Epithelial cell of esophagus (primary cell): ENCODE data around the gene RFX1.
"Not testable (repeated sequence)": the region's sequence is repeated elsewhere in the genome, so short reads cannot be mapped to it uniquely, and the experiment has no call there.

Experiments
- DNase-seq: peaks from one replicate; pipeline ENCODE4 v3.0.0; 2010; ENCODE audit warnings: low read depth
- H3K4me3 ChIP-seq: 2 replicates; pipeline ENCODE4 v1.5.1; 2011; ENCODE audit warnings: mild to moderate bottlenecking, low read length, control low read depth
- CTCF ChIP-seq: IDR thresholded peaks from 2 replicates; pipeline ENCODE4 v1.5.1; 2011; ENCODE audit warnings: low read depth, mild to moderate bottlenecking, low read length, control low read depth, inconsistent platforms; ENCODE audit not compliant: insufficient read depth; ENCODE audit errors: missing control alignments

RFX1 gene

DNA sequence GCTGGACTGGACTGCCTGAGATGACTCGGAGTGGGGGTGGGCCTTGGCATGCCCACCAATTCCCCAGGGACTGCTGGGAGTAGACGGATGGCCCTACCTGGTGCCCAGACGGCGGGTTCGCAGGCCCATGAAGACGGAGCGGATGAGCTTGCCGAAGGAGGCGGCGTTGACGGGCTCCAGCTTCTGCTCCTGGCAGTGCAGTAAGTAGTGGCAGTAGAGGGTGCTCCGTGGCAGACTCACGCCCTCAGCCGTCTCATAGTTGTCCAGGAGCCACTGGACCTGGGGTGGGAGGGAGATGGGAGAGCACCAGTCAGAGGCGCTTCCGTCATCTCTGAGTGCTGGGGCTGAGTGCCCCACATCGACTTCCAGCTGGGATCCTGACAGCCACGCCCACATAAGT, 36.2 kb downstream of the RFX1 start:
- no peak for DNase-seq
- H3K4me3 ChIP-seq = no peak overlapping the region
- no peak for TF ChIP-seq CTCF

GRCh38 chr19:13968999-13969398, 37.1 kb downstream of the RFX1 start:
- no peak for DNase-seq
- TF ChIP-seq CTCF = no peak
- no peak overlapping the region for H3K4me3 ChIP-seq

DNA sequence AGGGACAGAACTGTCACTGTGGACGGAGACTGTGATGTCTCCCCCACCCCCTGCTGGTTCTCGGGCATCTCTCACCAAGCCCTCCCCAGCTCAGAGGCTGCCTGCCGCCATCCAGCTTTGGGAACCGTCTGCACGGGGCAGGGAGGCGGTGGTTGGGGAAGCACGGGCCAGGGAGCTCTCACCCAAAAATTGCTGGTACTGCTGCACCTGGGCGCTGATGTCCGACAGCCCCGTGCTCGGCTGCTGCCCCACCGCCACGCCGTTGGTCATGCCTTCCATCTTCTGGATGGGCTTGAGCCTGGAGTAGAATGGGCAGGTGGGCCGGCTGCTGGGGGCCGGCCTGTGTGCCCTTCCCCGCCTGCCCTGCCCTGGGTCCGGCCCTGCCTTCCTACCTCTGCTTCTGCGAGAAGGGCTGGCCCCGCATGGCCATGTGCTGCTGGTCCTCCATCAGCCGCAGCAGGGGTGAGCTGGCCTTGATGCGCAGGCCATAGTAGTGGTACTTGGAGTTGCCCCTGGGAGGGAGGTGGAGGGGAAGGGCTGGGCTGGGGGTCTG, 37.7 kb downstream of the RFX1 start:
- no peak for TF ChIP-seq CTCF
- DNase-seq = no peak
- no peak overlapping the region for H3K4me3 ChIP-seq

DNA sequence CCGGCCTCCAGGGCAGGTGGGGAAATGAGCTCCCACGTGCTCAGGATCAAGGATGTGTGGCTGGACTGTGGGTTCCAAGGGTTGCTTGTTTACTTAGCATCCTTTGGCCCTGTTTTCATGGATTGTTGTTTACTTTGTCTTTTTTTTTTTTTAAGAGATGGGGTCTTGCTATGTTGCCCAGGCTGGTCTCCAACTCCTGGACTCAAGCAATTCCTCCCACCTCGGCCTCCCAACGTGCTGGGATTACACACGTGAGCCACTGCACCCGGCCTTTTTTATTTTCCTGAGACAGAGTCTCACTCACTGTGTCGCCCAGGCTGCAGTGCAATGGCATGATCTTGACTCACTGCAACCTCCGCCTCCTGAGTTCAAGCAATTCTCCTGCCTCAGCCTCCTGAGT, 38.9 kb downstream of the RFX1 start:
- H3K4me3 ChIP-seq, DNase-seq: not testable (repeated sequence)

GRCh38 chr19:13966684-13967128, 39.4 kb downstream of the RFX1 start:
- DNase-seq = no peak
- no peak overlapping the region for H3K4me3 ChIP-seq
- TF ChIP-seq CTCF = no peak

GRCh38 chr19:13965926-13966683, 40.0 kb downstream of the RFX1 start:
- TF ChIP-seq CTCF = no peak
- DNase-seq = no peak
- no peak overlapping the region for H3K4me3 ChIP-seq

- no peak for TF ChIP-seq CTCF
- DNase-seq = no peak
- H3K4me3 ChIP-seq = no peak overlapping the region
These were observed 40.7 kb downstream of the RFX1 start for GRCh38 chr19:13965377-13965896.
